Renal cortex interstitium (tissue), 11 donors: Measurements from ENCODE around the gene APC2. TPM values are rescaled to one million over a fixed set of nuclear protein-coding genes. Genes with fewer than 3 reads are reported as not detected.

Experiments
- DNase-seq, 11 donors: peaks; one replicate each; pipeline ENCODE4 v3.0.0-alpha.2; 2013; ENCODE audit warnings: low read depth in 9 of 11, low spot score in 4 of 11; ENCODE audit errors: extremely low read depth in 1 of 11
- polyA plus RNA-seq, 3 donors: library from polyadenylated mRNA; unstranded; fragments of 120-200 nt; gene quantifications; one replicate each; pipeline ENCODE4 v1.2.1, GENCODE V29; 2013; ENCODE audit not compliant: insufficient read length in 3 of 3

The APC2 gene
- polyA plus RNA-seq, 3 donors, result 1.2 to 1.9 (median 1.5) TPM

DNA sequence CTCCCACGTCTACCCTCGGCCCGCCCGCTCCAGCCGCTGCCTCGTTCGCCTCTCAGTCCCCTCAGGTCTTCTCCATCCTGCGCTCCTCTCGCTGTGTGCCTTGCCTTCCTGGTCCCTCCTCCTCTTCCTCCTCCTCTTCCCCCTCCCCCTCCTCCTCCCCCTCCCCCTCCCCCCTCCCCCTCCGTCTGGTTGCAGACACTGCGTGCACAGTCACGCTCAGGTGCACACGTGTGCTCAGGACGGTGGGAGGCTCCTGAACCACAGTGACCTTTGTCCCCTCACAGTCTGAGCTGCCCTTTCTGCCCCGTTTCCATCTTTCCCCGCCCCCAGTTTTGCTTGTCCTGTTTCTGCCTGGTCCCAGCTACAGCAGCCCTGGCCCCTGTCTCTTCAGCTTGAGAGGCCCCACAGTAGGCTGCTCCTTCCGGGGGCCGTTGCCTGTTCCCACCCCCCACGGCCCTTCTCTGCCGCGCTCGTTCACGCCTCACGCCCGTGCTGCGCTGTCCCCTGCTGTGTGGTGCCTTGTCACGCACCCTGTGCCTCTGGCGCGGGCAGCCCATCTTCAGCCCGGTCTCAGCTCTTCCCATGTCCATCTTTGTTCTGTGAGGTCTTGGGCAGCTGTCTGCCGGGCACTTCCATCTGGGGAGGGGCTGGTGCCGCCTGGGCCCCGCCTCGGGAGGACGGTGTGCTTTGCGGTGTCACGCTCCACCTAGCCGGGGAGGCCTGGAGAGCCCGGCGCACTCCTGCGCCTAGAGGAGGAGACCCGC is 25.5 kb upstream of the APC2 start:
- no peak for DNase-seq

DNA sequence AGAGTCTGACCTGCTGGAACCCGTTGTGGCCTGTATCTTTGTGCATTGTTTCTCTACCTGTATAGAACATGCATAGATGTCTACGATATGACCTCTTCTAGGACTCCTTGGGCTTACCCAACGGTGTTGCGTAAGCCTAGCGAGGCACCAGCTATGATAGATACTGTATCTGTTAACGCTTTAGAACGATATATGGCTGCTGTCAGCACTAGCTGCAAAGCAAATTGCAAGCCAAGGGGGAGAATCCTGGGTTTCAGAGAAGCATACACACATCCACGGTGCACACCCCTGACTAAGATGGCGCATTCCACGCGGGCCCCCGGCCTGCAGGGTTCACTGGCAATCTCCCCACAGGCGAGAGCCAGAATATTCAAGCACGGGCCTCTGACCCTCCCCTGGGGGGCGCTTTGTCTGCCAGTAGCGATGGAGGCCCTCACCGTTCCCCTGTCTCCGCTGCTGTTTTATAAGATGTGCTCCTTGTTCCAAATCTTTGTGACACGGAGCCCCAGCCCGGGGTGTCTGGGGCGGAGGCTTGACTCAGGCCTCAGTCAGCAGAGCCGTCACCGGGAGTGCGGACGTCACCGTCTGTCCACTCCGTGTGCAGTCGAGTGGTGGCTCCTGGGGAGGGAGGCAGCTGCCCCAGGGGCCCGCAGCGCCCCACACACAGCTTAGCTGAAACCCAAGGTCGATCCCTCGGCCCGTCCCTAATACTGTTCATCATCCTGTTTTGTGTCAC is 24.7 kb upstream of the APC2 start:
- DNase-seq, result no peak

DNA sequence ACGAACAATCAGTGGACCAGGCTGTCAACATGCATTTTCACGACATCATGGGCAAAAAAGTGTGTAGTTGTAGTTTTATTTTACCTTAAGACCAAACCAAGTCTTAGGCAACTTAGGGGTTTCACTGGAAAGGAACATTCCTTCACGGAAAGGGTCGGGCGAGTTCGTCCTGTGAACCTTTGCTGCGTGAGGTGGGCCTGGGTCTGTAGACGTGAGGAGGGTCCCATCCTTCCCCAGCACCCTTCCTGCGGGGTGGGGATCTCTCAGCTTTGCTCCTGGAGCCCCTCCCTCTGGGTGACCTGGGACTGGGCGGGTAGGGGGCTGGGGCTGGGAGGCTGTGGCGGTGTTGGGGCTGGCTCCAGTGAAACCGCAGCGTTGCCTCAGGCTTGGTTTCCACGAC is 24.0 kb upstream of the APC2 start:
- DNase-seq, result no peak

GRCh38 chr19:1426736-1427135 is 23.2 kb upstream of the APC2 start:
- DNase-seq, result no peak

- no peak for DNase-seq
These were observed 22.6 kb upstream of the APC2 start for GRCh38 chr19:1427221-1427920.

DNA sequence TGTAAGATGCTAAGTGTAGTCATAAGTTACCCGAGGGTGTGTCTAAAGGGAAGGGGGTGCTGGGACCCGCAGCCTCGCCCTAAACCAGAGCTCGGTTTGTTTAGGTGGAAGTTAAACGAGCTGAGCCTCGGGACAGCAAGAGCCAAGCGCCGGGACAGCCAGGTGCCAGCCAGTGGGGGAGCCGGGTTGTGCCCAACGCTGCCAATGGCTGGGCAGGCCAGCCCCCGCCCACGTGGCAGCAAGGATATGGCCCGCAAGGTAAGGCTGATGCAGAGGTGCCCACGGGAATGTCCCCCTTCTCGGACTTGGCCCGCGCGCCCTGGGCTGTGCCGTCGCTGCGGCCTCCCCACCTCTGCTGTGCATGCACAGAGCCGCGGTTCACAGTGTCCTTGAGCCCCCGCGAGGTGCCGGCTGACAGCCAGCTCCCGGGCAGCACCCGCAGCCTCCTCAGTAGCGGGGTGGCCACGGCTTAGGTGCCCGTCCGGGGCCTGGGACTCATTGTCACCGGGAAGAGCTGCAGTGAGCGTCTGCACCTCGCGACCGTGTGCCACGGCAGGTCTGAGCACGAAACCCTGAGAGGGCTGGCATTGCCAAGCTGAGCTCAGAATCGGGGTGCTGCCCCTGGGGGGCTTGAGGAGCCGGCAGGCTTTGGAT is 21.1 kb upstream of the APC2 start:
- DNase-seq, result no peak

GRCh38 chr19:1429750-1430149 is 20.2 kb upstream of the APC2 start:
- DNase-seq, result no peak

- no peak for DNase-seq
These were observed 19.7 kb upstream of the APC2 start for GRCh38 chr19:1430246-1430645.

DNA sequence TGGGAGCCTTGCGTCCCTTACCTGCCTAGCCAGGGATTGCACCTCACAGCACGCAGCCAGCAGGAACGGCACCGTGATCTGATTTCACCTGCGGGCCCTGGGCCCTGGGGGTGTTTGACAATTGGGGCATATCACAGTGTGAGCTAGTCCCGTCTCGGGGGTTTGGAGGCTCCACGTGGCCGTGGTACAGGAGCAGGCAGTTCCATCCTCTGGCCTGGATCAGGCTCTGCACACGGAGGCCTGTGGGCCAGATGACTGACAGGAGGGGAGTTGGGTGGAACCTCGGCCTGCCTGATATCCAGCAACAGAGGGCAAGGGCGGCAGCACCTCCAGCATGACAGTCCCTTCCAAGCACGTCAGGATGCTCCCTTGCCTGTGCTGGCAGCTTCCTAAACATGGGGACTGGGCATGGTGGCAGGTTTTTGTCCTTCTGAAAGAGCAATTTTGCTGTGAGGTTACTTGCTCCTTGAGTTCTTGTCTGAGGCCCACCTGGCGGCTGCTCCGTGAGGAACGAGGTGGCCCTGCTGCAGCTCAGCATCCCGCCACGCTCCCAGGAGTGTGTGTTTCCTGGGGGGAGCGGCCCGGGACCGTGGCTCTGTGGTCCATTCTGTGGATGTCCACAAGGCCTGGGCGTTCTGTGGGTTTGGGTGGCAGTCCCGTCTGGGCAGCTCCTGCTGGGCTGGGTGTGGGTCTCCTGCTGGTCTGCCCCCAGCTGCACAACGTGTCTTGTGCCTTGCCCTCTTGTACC is 18.0 kb upstream of the APC2 start:
- DNase-seq, result no peak

DNA sequence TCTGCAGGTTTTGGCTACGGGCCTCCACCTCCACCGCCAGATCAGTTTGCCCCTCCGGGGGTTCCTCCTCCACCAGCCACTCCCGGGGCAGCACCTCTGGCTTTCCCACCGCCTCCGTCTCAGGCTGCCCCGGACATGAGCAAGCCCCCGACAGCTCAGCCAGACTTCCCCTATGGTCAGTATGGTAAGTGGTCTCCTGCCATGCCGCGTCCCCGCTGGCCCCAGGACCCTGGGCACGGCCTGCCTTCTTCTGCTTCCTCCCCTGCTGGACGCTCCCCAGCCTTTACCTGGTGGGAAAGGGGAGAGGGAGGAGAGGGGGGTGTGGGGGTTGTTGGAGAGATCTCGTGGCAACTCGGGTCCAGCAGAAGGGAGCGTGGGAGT is 17.4 kb upstream of the APC2 start:
- no peak for DNase-seq

- DNase-seq, result no peak
These were observed 16.5 kb upstream of the APC2 start for GRCh38 chr19:1433119-1434039.

- no peak for DNase-seq
These were observed 15.9 kb upstream of the APC2 start for GRCh38 chr19:1434040-1434366.

DNA sequence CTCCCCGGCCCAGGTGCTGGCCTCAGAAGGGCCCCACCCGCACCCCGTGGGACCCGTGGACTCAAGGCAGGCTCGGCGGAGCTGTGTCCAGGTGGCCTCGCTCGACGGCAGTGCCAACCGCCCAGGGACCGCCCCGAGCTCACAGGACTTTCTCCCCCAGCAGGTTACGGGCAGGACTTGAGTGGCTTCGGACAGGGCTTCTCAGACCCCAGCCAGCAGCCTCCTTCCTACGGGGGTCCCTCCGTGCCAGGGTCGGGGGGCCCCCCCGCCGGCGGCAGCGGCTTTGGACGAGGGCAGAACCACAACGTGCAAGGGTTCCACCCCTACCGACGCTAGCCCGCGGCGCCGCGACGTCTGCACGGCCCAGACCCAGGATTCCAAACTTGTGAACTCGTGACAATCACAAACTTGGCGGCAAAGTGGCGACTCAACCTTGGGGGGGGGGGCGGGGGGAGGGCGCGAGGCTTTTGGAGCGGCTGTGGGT is 15.3 kb upstream of the APC2 start:
- no peak for DNase-seq

DNA sequence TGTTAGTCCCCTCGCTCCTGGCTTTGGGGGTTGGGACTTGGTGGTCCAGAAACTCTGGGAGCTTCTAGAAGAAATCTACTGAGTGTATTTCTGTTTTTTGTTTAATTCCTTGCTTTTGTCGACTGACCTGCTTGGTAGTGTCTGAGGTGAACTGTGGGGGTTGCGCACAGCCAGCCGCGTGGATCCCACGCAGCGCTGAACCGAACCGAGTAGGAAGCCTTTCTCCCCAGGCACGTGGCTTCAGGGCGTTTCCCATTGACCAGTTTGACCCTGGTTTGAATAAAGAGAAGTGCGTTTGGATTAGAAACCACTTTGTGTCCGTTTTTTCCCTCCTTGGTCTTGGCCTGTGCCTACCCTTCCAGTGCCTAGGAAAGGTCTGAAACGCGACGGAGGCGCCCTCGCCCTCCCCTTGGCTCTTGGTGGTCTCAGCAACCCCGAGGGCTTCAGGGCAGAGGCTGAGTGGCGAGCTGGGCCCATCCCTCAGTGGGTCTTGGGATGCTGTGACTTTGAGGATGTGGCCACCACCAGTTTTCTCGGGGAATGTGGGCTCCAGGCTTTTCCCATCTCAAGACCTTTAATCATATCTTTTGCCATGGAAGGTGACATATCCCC is 14.4 kb upstream of the APC2 start:
- no peak for DNase-seq

GRCh38 chr19:1437609-1438008 is 12.3 kb upstream of the APC2 start:
- DNase-seq, result no peak

- peak; percentile 87 to 96 (median 94) for DNase-seq
These were observed 11.6 kb upstream of the APC2 start, which contains the start of gene RPS15 for GRCh38 chr19:1438035-1438932. RPS15 (plus strand) TSS chr19:1438396; CDS start chr19:1438426, 30 bp downstream.
